Keratinocyte (primary cell): Measurements from ENCODE around the gene C17orf75. TPM values are rescaled to one million over a fixed set of nuclear protein-coding genes. Genes with fewer than 3 reads are reported as not detected.

ENCODE experiments used
- DNase-seq: peaks from one replicate; pipeline ENCODE4 v3.0.0-alpha.2; 2011; ENCODE audit warnings: low read depth, missing footprints, low spot score
- FAIRE-seq: peaks from 2 replicates; lab custom pipeline; 2011; peaks lifted over from hg19 to GRCh38; lab: Jason Lieb, UNC
- H2AFZ ChIP-seq: 2 replicates; pipeline ENCODE4 v1.6.0; 2012; ENCODE audit warnings: low read length, control low read depth, inconsistent platforms; ENCODE audit not compliant: control insufficient read depth
- H3K27ac ChIP-seq: 2 replicates; pipeline ENCODE4 v1.5.1; 2011; ENCODE audit warnings: low read length; ENCODE audit not compliant: control insufficient read depth, insufficient read depth
- H3K27me3 ChIP-seq: 3 replicates; pipeline ENCODE4 v1.6.0; 2011; ENCODE audit warnings: low read length; ENCODE audit not compliant: control insufficient read depth, insufficient read depth; ENCODE audit errors: extremely low read depth
- H3K36me3 ChIP-seq, 2 experiments: 2 replicates in 1 of 2; 3 replicates in 1 of 2; pipeline ENCODE4 v1.5.1; 2011; ENCODE audit warnings: low read length in 2 of 2, mild to moderate bottlenecking in 1 of 2; ENCODE audit not compliant: control insufficient read depth in 2 of 2, insufficient read depth in 2 of 2; ENCODE audit errors: extremely low read depth in 1 of 2
- H3K4me1 ChIP-seq: 3 replicates; pipeline ENCODE4 v1.5.1; 2011; ENCODE audit warnings: low read length; ENCODE audit not compliant: control insufficient read depth, insufficient read depth; ENCODE audit errors: extremely low read depth
- H3K4me2 ChIP-seq: 3 replicates; pipeline ENCODE4 v1.6.0; 2011; ENCODE audit warnings: low read depth, low read length; ENCODE audit not compliant: control insufficient read depth, insufficient read depth; ENCODE audit errors: extremely low read depth
- H3K4me3 ChIP-seq, 3 experiments: fragments of 200-600 bp in 1 of 3; sonication (generic) in 1 of 3; 2 replicates in 2 of 3; 3 replicates in 1 of 3; pipeline ENCODE4 v1.5.1; 2011 to 2016; ENCODE audit warnings: low read length in 3 of 3, mild to moderate bottlenecking in 3 of 3, control low read depth in 2 of 3, inconsistent platforms in 1 of 3, low read depth in 1 of 3, mixed read lengths in 1 of 3, mixed run types in 1 of 3, moderate library complexity in 1 of 3; ENCODE audit not compliant: control insufficient read depth in 2 of 3, insufficient read depth in 2 of 3; ENCODE audit errors: extremely low read depth in 1 of 3
- H3K79me2 ChIP-seq: 2 replicates; pipeline ENCODE4 v1.6.0; 2012; ENCODE audit warnings: low read length; ENCODE audit not compliant: control insufficient read depth, insufficient read depth
- H3K9ac ChIP-seq: 3 replicates; pipeline ENCODE4 v1.6.0; 2011; ENCODE audit warnings: low read length; ENCODE audit not compliant: control insufficient read depth, insufficient read depth; ENCODE audit errors: extremely low read depth
- H3K9me1 ChIP-seq: 3 replicates; pipeline ENCODE4 v1.6.0; 2011; ENCODE audit warnings: low read length; ENCODE audit not compliant: control insufficient read depth, insufficient read depth; ENCODE audit errors: extremely low read depth
- H3K9me3 ChIP-seq: 2 replicates; pipeline ENCODE4 v1.5.1; 2012; ENCODE audit warnings: low read depth, low read length; ENCODE audit not compliant: control insufficient read depth
- H4K20me1 ChIP-seq: 3 replicates; pipeline ENCODE4 v1.6.0; 2011; ENCODE audit warnings: low read length; ENCODE audit not compliant: control insufficient read depth, insufficient read depth; ENCODE audit errors: extremely low read depth
- EZH2 ChIP-seq: IDR thresholded peaks from one replicate; pipeline ENCODE4 v1.6.1; 2012; ENCODE audit warnings: inconsistent platforms, mild to moderate bottlenecking, low read length, moderate library complexity
- dilution Hi-C: fragments of 300-500 bp; cut with MboI; formaldehyde crosslinking; loops from one replicate; pipeline ENCODE4 v1.7.0; 2020; ENCODE audit warnings: low sequenced_read_pairs; ENCODE audit not compliant: extremely low pct_ligation_motif_present
- polyA plus RNA-seq, 5 experiments: library from polyadenylated mRNA; depleted of rRNA in 3 of 5; stranded (reverse) in 3 of 5; stranded (forward) in 1 of 5; unstranded in 1 of 5; fragments of >200 nt; gene quantifications; 1 replicate in 1 of 5; 2 replicates in 3 of 5; 3 replicates in 1 of 5; pipeline versions ENCODE4 v1.2.1 to v1.2.3, GENCODE V29; 2011 to 2012; ENCODE audit warnings: missing spikeins in 2 of 5, low read depth in 1 of 5, low replicate concordance in 1 of 5
- TF ChIP-seq, protein P1 (sequence below), 3 experiments: IDR thresholded peaks in 1 of 3; conservative IDR thresholded peaks in 1 of 3; optimal IDR thresholded peaks in 1 of 3; 2 replicates in 2 of 3; 3 replicates in 1 of 3; pipeline versions ENCODE3 to v1.5.1; 2011; ENCODE audit warnings: low read length in 3 of 3, mild to moderate bottlenecking in 3 of 3, moderate library complexity in 2 of 3, control low read depth in 1 of 3, inconsistent platforms in 1 of 3; ENCODE audit not compliant: insufficient read depth in 2 of 3; ENCODE audit errors: extremely low read depth in 1 of 3

Gene C17orf75
- polyA plus RNA-seq, 1 donor (not counting 4 experiments of a cell fraction or from before 2014, with no cell fraction given) = 18.7 TPM

DNA sequence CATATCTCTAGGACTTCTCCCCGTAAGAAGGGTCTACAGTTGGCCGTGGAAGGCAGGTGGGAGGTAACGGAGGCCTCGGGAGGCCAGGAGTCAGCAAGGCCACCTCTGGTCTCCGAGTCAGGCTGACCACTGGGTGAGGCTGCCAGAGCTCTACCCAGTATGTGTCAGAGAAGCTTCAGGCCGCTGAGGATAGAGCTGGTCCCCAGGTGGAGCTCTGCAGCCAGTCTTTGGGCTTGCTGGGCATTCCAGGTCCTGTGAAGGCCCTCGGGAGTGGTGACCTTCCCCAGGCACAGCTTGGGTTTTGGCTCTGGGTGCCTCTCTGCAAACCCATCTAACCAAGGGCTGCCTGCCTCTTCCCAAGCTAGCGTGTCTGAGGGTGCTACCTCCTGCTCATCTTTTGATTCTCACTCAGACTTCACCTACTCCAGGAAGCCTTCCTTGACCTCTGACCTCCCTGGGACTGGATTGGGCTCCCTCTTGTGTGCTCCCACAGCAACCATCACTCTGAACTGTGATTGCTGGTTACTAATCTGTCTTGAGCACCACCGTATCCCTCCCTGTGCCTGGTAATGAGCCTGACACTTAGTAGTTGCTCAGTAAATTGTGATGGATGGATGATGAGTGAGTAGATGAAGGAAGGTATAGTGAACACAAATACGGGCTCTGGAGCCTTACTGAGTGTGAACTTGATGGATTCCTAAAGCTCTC lies 54.0 kb downstream of the C17orf75 start:
- FAIRE-seq = no peak
- TF ChIP-seq, protein P1, sequence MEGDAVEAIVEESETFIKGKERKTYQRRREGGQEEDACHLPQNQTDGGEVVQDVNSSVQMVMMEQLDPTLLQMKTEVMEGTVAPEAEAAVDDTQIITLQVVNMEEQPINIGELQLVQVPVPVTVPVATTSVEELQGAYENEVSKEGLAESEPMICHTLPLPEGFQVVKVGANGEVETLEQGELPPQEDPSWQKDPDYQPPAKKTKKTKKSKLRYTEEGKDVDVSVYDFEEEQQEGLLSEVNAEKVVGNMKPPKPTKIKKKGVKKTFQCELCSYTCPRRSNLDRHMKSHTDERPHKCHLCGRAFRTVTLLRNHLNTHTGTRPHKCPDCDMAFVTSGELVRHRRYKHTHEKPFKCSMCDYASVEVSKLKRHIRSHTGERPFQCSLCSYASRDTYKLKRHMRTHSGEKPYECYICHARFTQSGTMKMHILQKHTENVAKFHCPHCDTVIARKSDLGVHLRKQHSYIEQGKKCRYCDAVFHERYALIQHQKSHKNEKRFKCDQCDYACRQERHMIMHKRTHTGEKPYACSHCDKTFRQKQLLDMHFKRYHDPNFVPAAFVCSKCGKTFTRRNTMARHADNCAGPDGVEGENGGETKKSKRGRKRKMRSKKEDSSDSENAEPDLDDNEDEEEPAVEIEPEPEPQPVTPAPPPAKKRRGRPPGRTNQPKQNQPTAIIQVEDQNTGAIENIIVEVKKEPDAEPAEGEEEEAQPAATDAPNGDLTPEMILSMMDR (optimal IDR thresholded peaks at IDR 0.05 in 1 of 3, IDR thresholded peaks at IDR 0.05 in 1 of 3, conservative IDR thresholded peaks at IDR 0.05 in 1 of 3; ENCODE audit: extremely low read depth in 1 of 3, insufficient read depth in 2 of 3, low read length in 3 of 3) = no peak
- TF ChIP-seq EZH2 = no peak
- dilution Hi-C loops = no loop called here

DNA sequence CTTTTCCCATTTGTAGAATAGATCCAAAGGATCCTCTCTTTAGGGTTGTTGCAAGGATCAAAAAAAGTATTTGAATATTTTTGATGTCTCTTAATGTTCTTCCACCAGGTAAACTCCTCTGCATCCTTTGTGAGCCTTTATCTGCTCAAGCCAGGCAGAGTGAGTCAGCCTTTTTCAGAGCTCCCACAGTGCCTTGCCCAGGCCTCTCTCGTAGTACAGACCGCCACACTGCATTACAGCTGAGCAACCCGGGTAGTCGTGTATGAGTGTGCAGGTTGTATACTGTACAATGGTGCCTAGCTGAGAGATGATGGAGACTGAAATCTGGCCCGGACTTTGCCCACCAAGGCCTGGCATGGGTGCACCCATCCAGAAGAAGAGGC lies 55.5 kb downstream of the C17orf75 start:
- H3K4me1 ChIP-seq = no peaks in the 10 kb centered on the region
- H3K4me2 ChIP-seq = no peak overlapping the region
- FAIRE-seq (no peak), DNase-seq (no peak)
- dilution Hi-C loops = no loop called here
- no peaks in the 10 kb centered on the region for H3K79me2 ChIP-seq
- H3K27ac ChIP-seq = no peak overlapping the region
- no peaks in the 10 kb centered on the region for H3K9me3 ChIP-seq
- TF ChIP-seq EZH2 = no peak
- TF ChIP-seq, protein P1 (optimal IDR thresholded peaks at IDR 0.05 in 1 of 3, IDR thresholded peaks at IDR 0.05 in 1 of 3, conservative IDR thresholded peaks at IDR 0.05 in 1 of 3; ENCODE audit: extremely low read depth in 1 of 3, insufficient read depth in 2 of 3, low read length in 3 of 3) = no peak
- no peak overlapping the region for H2AFZ ChIP-seq
- H3K27me3 ChIP-seq = peaks cover 13% of the 10 kb centered on the region
- no peaks in the 10 kb centered on the region for H3K36me3 ChIP-seq
- no peaks in the 10 kb centered on the region for H4K20me1 ChIP-seq
- H3K9me1 ChIP-seq = no peaks in the 10 kb centered on the region
- H3K9ac ChIP-seq = no peak overlapping the region
- no peak overlapping the region for H3K4me3 ChIP-seq

More for the DNA sequence above, 54.0 kb downstream of the C17orf75 start:
- no peaks in the 10 kb centered on the region for H4K20me1 ChIP-seq
- H3K79me2 ChIP-seq = no peaks in the 10 kb centered on the region
- no peaks in the 10 kb centered on the region for H3K4me1 ChIP-seq
- no peak overlapping the region for H3K9ac ChIP-seq
- no peaks in the 10 kb centered on the region for H3K36me3 ChIP-seq
- H3K9me1 ChIP-seq = no peaks in the 10 kb centered on the region
- H3K4me2 ChIP-seq = no peak overlapping the region
- no peak for DNase-seq
- H3K27me3 ChIP-seq = peaks cover 13% of the 10 kb centered on the region
- H3K4me3 ChIP-seq = no peak overlapping the region
- no peak overlapping the region for H3K27ac ChIP-seq
- H3K9me3 ChIP-seq = no peaks in the 10 kb centered on the region
- no peak overlapping the region for H2AFZ ChIP-seq
